ENCODE measurements around the gene ALG14.

The ALG14 gene

GRCh38 chr1:94926126-94926914, 146.4 kb downstream of the ALG14 start:
- DNase-seq: peak; percentile 7

GRCh38 chr1:94925561-94926125, 147.1 kb downstream of the ALG14 start:
- no peak for DNase-seq

- no peak for DNase-seq
Observed at GRCh38 chr1:94925004-94925403, 147.7 kb downstream of the ALG14 start.

Data from activated CD4-positive, alpha-beta T cell treated with anti-CD3 and anti-CD28 coated beads, Interleukin-2, Interleukin-6, amounts not matched to agents 100 ng/mL and 50 ng/mL, durations not matched to agents 16 hours and 8 hours (primary cell).